COLO829 (cell line): ENCODE data around the gene EIF3A.
"Not testable (repeated sequence)": the region's sequence is repeated elsewhere in the genome, so short reads cannot be mapped to it uniquely, and the experiment has no call there.

Experiments used
- DNase-seq: peaks from one replicate; pipeline ENCODE4 v3.0.0; 2012; ENCODE audit warnings: low spot score

The EIF3A gene

GRCh38 chr10:119049777-119050176, 30.8 kb downstream of the EIF3A start:
- DNase-seq: no peak

GRCh38 chr10:119049361-119049760, 31.3 kb downstream of the EIF3A start:
- DNase-seq: no peak

GRCh38 chr10:119045561-119045960, 35.1 kb downstream of the EIF3A start:
- no peak for DNase-seq

- no peak for DNase-seq
Measured at GRCh38 chr10:119042169-119042568, 38.4 kb downstream of the EIF3A start.

- no peak for DNase-seq
Measured at GRCh38 chr10:119041326-119041725, 39.3 kb downstream of the EIF3A start.

- DNase-seq: no peak
Measured at GRCh38 chr10:119039161-119039560, 41.5 kb downstream of the EIF3A start.

GRCh38 chr10:119031496-119032059, 49.0 kb downstream of the EIF3A start:
- DNase-seq: no peak

GRCh38 chr10:119030421-119031250, 50.0 kb downstream of the EIF3A start:
- no peak for DNase-seq

- DNase-seq: no peak
Measured at GRCh38 chr10:119029613-119030420, 50.8 kb downstream of the EIF3A start, which contains the start of gene NANOS1. Gene NANOS1, plus strand, starts transcription at chr10:119029714. Its CDS starts 88 bp downstream, at chr10:119029802.

GRCh38 chr10:119028900-119029612, 51.6 kb downstream of the EIF3A start:
- peak; percentile 57 for DNase-seq

GRCh38 chr10:119028445-119028899, 52.1 kb downstream of the EIF3A start:
- not testable (repeated sequence) for DNase-seq

- no peak for DNase-seq
Measured at GRCh38 chr10:119026301-119027110, 54.1 kb downstream of the EIF3A start.

GRCh38 chr10:119025776-119026175, 54.8 kb downstream of the EIF3A start:
- DNase-seq: no peak

GRCh38 chr10:119025336-119025735, 55.3 kb downstream of the EIF3A start:
- DNase-seq: no peak

- DNase-seq: no peak
Measured at GRCh38 chr10:119024882-119025281, 55.7 kb downstream of the EIF3A start.

GRCh38 chr10:119023553-119023868, 57.1 kb downstream of the EIF3A start:
- DNase-seq: no peak

- no peak for DNase-seq
Measured at GRCh38 chr10:119022846-119023552, 57.6 kb downstream of the EIF3A start.

GRCh38 chr10:119020627-119020946, 60.0 kb downstream of the EIF3A start:
- no peak for DNase-seq

- DNase-seq: no peak
Measured at GRCh38 chr10:119007211-119007574, 73.4 kb downstream of the EIF3A start.

GRCh38 chr10:119006451-119007210, 74.0 kb downstream of the EIF3A start:
- DNase-seq: peak; percentile 13
